Right renal pelvis (tissue), 4 donors: ENCODE measurements around the gene MCC. TPM values are rescaled to one million over a fixed set of nuclear protein-coding genes. Genes with fewer than 3 reads are reported as not detected.
A peak's percentile ranks its signal among the peaks of the same experiment; 100 is the strongest.

ENCODE experiments used
- DNase-seq, 4 donors: peaks; one replicate each; pipeline ENCODE4 v3.0.0-alpha.2; 2013; ENCODE audit warnings: low read depth in 4 of 4, low spot score in 3 of 4, missing footprints in 1 of 4
- polyA plus RNA-seq, 4 donors: library from polyadenylated mRNA; unstranded; fragments of 120-200 nt; gene quantifications; one replicate each; pipeline ENCODE4 v1.2.1, GENCODE V29; 2013; ENCODE audit not compliant: insufficient read length in 4 of 4

The MCC gene
- polyA plus RNA-seq, 4 donors: 27.6 to 34.8 (median 32.4) TPM

DNA sequence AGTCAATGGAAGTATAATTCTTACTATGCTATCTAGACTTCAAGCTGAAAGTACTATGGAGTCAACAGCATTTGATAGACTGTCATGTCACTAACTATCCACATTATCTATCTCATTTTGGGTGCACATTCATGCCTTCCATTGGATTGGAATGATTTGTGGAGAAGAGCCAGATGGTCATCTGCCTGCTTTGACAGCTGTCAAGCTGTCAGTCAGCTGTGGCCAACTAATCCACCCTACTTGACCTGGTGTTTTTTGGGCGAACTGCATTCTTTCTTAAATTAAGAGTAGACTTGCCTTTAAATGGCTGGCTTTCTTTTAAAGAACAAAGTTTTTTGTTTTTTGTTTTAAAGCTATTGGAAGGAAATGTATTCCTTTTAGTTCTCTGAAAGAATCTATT lies 360.2 kb downstream of the MCC start:
- no peak for DNase-seq

- DNase-seq: no peak
These were observed 361.2 kb downstream of the MCC start for GRCh38 chr5:113127021-113127420.

DNA sequence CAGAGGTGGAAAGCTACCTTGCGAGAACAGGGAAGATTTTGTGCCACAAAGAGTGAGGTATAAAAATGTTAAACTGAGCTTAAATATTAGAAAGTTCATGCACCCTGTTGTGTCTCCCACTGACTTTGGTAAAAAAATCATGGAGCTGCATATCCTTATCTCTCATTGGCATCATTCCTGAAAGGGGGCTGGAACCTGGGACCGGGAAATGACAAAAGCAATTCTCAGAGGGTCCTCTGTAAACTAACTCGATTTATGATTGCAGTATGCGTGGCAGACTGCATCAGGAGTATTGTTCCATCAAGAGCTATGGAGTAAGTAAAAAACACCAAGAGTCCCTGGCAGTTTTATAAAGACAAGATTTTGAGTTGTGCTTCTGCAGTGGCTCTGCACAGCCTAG lies 362.9 kb downstream of the MCC start:
- DNase-seq: no peak

GRCh38 chr5:113124914-113125313 lies 363.3 kb downstream of the MCC start:
- DNase-seq: no peak

GRCh38 chr5:113124265-113124664 lies 364.0 kb downstream of the MCC start:
- no peak for DNase-seq

- DNase-seq: peak in 2 of 4 donors; percentile 7 to 17
These were observed 364.6 kb downstream of the MCC start for GRCh38 chr5:113123618-113124017.

- DNase-seq: no peak
These were observed 366.2 kb downstream of the MCC start for GRCh38 chr5:113122053-113122452.

- DNase-seq: peak in 3 of 4 donors; percentile 31 to 47 (median 41)
These were observed 368.9 kb downstream of the MCC start for GRCh38 chr5:113119246-113119924.

DNA sequence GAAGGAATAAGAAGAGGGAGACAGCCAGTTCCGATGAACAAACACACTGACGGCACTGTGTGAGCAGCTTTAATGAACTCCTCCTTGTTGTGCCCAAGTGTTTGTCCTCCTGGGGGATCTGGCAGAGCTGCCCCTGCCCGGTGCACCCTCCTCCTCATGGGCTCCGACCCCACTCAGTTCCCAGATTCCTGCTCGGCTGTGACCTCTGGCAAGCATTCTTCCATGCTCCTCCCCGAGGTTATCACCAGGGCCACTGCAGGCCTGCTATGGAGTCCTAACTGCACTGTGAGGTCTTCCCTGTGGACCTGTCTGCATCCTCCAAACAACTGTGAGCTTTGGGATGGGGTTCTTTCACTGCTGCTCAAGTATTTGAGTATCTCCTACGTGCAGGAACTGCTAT lies 369.5 kb downstream of the MCC start:
- DNase-seq: no peak

DNA sequence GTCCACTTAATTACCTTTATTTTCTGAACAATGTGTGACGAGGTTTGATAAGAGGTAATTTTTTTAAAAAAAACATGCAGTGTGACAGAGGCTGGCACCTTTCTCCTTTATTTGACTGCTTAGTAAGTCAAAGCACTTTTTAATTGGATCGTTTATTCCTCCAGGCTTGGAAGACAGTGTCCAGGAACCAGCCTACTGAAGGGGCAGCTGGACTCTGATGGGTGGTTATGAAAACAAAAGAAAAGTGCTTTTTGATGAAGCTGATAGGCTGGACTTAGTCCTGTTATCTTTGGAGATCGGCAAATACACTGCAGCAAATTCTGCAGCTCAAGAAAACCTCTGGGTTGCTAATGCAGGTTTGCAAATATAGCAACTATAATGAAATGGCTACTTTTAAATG lies 370.0 kb downstream of the MCC start:
- no peak for DNase-seq

GRCh38 chr5:113117543-113118115 lies 370.6 kb downstream of the MCC start:
- no peak for DNase-seq

- DNase-seq: no peak
These were observed 372.3 kb downstream of the MCC start for GRCh38 chr5:113115956-113116355.

DNA sequence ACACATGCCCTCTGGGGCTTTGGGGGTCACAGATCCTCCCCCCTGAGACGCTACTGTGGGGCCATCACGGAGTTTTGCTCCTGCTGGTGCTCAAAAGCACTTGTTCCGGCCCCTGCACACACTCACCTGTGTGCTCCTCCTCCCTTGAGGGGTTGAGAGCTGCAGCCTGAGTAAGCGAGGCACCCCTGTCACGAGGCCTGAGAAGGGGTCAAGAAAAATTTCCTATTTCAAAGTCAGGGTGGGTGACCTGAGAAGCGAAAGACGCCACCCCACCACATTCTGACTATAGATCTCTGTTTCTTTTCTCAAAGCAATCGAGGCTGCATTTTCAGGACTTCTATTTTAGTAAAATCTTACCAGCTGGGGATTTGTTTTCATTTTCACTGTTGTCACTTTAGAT lies 373.2 kb downstream of the MCC start:
- DNase-seq: no peak

GRCh38 chr5:113114559-113114958 lies 373.7 kb downstream of the MCC start:
- DNase-seq: no peak

- DNase-seq: no peak
These were observed 375.8 kb downstream of the MCC start for GRCh38 chr5:113112435-113112834.

- no peak for DNase-seq
These were observed 378.1 kb downstream of the MCC start for GRCh38 chr5:113110117-113110516.

GRCh38 chr5:113109344-113109743 lies 378.9 kb downstream of the MCC start:
- no peak for DNase-seq

GRCh38 chr5:113108485-113108884 lies 379.8 kb downstream of the MCC start:
- DNase-seq: no peak

GRCh38 chr5:113106821-113107220 lies 381.4 kb downstream of the MCC start:
- no peak for DNase-seq

DNA sequence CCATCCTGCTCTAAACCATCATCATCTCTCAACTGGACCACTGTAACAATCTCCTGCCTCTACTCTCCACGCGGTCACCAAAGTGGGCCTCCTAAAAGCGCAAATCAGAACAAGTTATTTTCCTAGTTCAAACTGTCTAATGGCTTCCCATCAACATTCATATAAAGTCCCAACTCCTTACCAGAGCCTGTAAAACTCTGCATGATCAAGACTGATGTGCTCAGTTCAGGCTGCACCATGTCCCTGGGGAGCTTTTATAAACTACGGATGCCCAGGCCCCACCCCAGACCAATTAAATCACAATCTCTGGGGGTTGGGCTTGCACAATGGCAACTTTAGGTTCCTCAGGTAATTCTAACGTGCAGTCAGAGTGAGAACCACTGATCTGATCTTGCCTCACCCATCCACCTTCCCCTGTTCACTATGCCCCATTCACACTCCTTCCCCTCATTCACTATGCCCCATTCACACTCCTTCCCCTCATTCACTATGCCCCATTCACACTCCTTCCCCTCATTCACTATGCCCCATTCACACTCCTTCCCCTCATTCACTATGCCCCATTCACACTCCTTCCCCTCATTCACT lies 382.5 kb downstream of the MCC start:
- no peak for DNase-seq

GRCh38 chr5:113103330-113103729 lies 384.9 kb downstream of the MCC start:
- DNase-seq: no peak

- DNase-seq: no peak
These were observed 386.1 kb downstream of the MCC start for GRCh38 chr5:113102121-113102531.
